ENCODE results near the gene TNFAIP6. TPM values are rescaled to one million over a fixed set of nuclear protein-coding genes. Genes with fewer than 3 reads are reported as not detected.
"Not testable (repeated sequence)": the region's sequence is repeated elsewhere in the genome, so short reads cannot be mapped to it uniquely, and the experiment has no call there.

Gene TNFAIP6
- 2.9 TPM for total RNA-seq
- long read RNA-seq: 0 reads

- no peaks in the 10 kb centered on the region for H3K36me3 ChIP-seq
- H3K27me3 ChIP-seq (ENCODE audit: low read depth): no peaks in the 10 kb centered on the region
- no peaks in the 10 kb centered on the region for H3K9me3 ChIP-seq (replicated peaks)
- intact Hi-C loops (cut with micrococcal nuclease): no loop called here
- peak within 1 kb of the TSS; percentile 51 for H3K27ac ChIP-seq (replicated peaks)
- H3K4me3 ChIP-seq: peak within 1 kb of the TSS; percentile 46
- H3K4me1 ChIP-seq: no peaks in the 10 kb centered on the region
- TF ChIP-seq CTCF (IDR thresholded peaks at IDR 0.05; ENCODE audit: borderline replicate concordance): no peak
- DNase-seq: no peak
Observed at GRCh38 chr2:151357359-151357758, at the start of gene TNFAIP6. TSS of gene TNFAIP6 (plus strand) at chr2:151357592. CDS start at chr2:151357667, 75 bp downstream.

GRCh38 chr2:151310313-151310712 is 47.1 kb upstream of the TNFAIP6 start:
- H3K27me3 ChIP-seq (ENCODE audit: low read depth); DNase-seq; H3K9me3 ChIP-seq (replicated peaks); H3K27ac ChIP-seq (replicated peaks); H3K4me3 ChIP-seq; H3K36me3 ChIP-seq; H3K4me1 ChIP-seq; intact Hi-C loops (cut with micrococcal nuclease): not testable (repeated sequence)

GRCh38 chr2:151312440-151312839 is 45.0 kb upstream of the TNFAIP6 start:
- H3K36me3 ChIP-seq; H3K27ac ChIP-seq (replicated peaks); H3K4me3 ChIP-seq; H3K27me3 ChIP-seq (ENCODE audit: low read depth); H3K4me1 ChIP-seq; intact Hi-C loops (cut with micrococcal nuclease); H3K9me3 ChIP-seq (replicated peaks): not testable (repeated sequence)
- DNase-seq: peak; percentile 26

- Histone ChIP-seq H3K27ac (replicated peaks) (peak overlapping the region; percentile 52), H3K27me3 (ENCODE audit: low read depth) (no peaks in the 10 kb centered on the region), H3K9me3 (replicated peaks) (peaks cover 16% of the 10 kb centered on the region), H3K4me3 (peak overlapping the region; percentile 27), H3K4me1 (no peaks in the 10 kb centered on the region), H3K36me3 (no peaks in the 10 kb centered on the region)
- intact Hi-C loops (cut with micrococcal nuclease): no loop called here
- TF ChIP-seq CTCF (IDR thresholded peaks at IDR 0.05; ENCODE audit: borderline replicate concordance): no peak
- peak; percentile 29 for DNase-seq
Observed at GRCh38 chr2:151315381-151315903, 42.0 kb upstream of the TNFAIP6 start.

DNA sequence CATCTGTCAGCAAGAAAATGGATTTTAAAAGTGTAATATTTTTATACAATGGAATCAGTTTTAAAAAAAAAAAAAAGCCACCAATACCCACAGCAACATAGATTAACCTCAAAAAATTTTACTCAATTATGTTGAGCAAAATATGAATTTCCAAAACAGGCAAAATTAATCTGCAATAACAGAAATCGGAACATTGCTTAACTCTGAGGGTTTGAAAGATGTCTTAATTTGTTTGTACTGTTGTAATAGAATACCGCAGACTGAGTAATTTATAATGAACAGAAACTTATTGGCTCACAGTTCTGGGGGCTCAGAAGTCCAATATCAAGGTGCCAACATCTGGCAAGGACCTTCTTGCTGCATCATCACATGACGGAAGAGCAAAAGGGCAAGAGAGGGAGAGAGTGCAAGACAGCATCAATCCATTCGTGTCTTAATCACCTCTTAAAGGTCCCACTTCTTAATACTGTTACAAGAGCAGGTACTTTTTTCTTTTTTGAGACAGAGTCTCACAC is 31.8 kb upstream of the TNFAIP6 start:
- no peaks in the 10 kb centered on the region for H3K36me3 ChIP-seq
- no peaks in the 10 kb centered on the region for H3K4me1 ChIP-seq
- H3K27ac ChIP-seq (replicated peaks): no peak overlapping the region
- H3K27me3 ChIP-seq (ENCODE audit: low read depth): no peaks in the 10 kb centered on the region
- intact Hi-C loops (cut with micrococcal nuclease): no loop called here
- no peak for DNase-seq
- H3K9me3 ChIP-seq (replicated peaks): peaks cover 9% of the 10 kb centered on the region
- TF ChIP-seq CTCF (IDR thresholded peaks at IDR 0.05; ENCODE audit: borderline replicate concordance): no peak
- no peak overlapping the region for H3K4me3 ChIP-seq

- H3K4me1 ChIP-seq: no peaks in the 10 kb centered on the region
- H3K4me3 ChIP-seq: no peak overlapping the region
- intact Hi-C loops (cut with micrococcal nuclease): no loop called here
- H3K9me3 ChIP-seq (replicated peaks): peaks cover 16% of the 10 kb centered on the region
- no peak for DNase-seq
- H3K27me3 ChIP-seq (ENCODE audit: low read depth): no peaks in the 10 kb centered on the region
- no peaks in the 10 kb centered on the region for H3K36me3 ChIP-seq
- TF ChIP-seq CTCF (IDR thresholded peaks at IDR 0.05; ENCODE audit: borderline replicate concordance): no peak
- no peak overlapping the region for H3K27ac ChIP-seq (replicated peaks)
Observed at GRCh38 chr2:151326554-151326953, 30.8 kb upstream of the TNFAIP6 start.

All from left ventricle myocardium inferior (tissue), 1 donor.